GM19351 (cell line): ENCODE results near the gene RPH3AL.
"Not testable (repeated sequence)": the region's sequence is repeated elsewhere in the genome, so short reads cannot be mapped to it uniquely, and the experiment has no call there.

Experiments used
- ATAC-seq: cut with Tn5 transposase; IDR thresholded peaks from one replicate; pipeline ENCODE4 v1.9.1; 2021; ENCODE audit warnings: mild to moderate bottlenecking, moderate library complexity; ENCODE audit not compliant: unreplicated experiment

RPH3AL gene

GRCh38 chr17:245611-246010, 107.0 kb downstream of the RPH3AL start:
- ATAC-seq: no peak

- ATAC-seq: no peak
Observed at GRCh38 chr17:245020-245419, 107.6 kb downstream of the RPH3AL start.

GRCh38 chr17:243924-244323, 108.7 kb downstream of the RPH3AL start:
- ATAC-seq: not testable (repeated sequence)

GRCh38 chr17:238964-239259, 113.7 kb downstream of the RPH3AL start:
- ATAC-seq: no peak

- no peak for ATAC-seq
Observed at GRCh38 chr17:238071-238963, 114.3 kb downstream of the RPH3AL start.

- no peak for ATAC-seq
Observed at GRCh38 chr17:237406-237955, 115.1 kb downstream of the RPH3AL start.

- no peak for ATAC-seq
Observed at GRCh38 chr17:236641-237405, 115.8 kb downstream of the RPH3AL start.

GRCh38 chr17:235831-236640, 116.6 kb downstream of the RPH3AL start:
- no peak for ATAC-seq

- ATAC-seq: not testable (repeated sequence)
Observed at GRCh38 chr17:234994-235830, 117.4 kb downstream of the RPH3AL start.

- not testable (repeated sequence) for ATAC-seq
Observed at GRCh38 chr17:234163-234993, 118.2 kb downstream of the RPH3AL start.

GRCh38 chr17:233473-233941, 119.1 kb downstream of the RPH3AL start:
- no peak for ATAC-seq

- no peak for ATAC-seq
Observed at GRCh38 chr17:231966-232807, 120.4 kb downstream of the RPH3AL start.

- ATAC-seq: no peak
Observed at GRCh38 chr17:231191-231965, 121.2 kb downstream of the RPH3AL start.

GRCh38 chr17:230395-230770, 122.2 kb downstream of the RPH3AL start:
- ATAC-seq: no peak

GRCh38 chr17:229709-230394, 122.8 kb downstream of the RPH3AL start:
- no peak for ATAC-seq

- no peak for ATAC-seq
Observed at GRCh38 chr17:228951-229708, 123.5 kb downstream of the RPH3AL start.
